Mammary epithelial cell (primary cell): Measurements from ENCODE around the gene RTN4.

Source experiments
- EZH2 ChIP-seq: IDR thresholded peaks from 2 replicates; pipeline ENCODE4 v1.6.1; 2012; ENCODE audit warnings: low read length, inconsistent platforms, borderline replicate concordance
- TF ChIP-seq, protein P1 (sequence below), 2 donors: IDR thresholded peaks in 1 of 2; conservative IDR thresholded peaks in 1 of 2; 2 replicates each; pipeline ENCODE4 v1.5.1; 2011 to 2012; ENCODE audit warnings: inconsistent platforms in 2 of 2, low read length in 2 of 2, mild to moderate bottlenecking in 2 of 2, control low read depth in 1 of 2, low read depth in 1 of 2; ENCODE audit not compliant: insufficient read depth in 1 of 2; ENCODE audit errors: extremely low read depth in 1 of 2

DNA sequence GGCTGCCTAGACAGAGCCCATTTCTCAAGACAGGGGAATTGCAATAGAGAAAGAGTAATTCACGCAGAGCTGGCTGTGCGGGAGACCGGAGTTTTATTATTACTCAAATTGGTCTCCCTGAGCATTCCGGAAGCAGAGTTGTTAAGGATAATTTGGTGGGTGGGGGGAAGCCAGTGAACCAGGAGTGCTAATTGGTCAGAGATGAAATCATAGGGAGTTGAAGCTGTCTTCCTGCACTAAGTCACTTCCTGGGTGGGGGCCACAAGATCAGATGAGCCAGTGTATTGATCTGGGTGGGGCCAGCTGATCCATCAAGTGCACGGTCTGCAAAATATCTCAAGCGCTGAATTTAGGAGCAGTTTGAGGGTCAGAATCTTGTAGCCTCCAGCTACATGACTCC, 84.8 kb downstream of the RTN4 start:
- TF ChIP-seq, protein P1, sequence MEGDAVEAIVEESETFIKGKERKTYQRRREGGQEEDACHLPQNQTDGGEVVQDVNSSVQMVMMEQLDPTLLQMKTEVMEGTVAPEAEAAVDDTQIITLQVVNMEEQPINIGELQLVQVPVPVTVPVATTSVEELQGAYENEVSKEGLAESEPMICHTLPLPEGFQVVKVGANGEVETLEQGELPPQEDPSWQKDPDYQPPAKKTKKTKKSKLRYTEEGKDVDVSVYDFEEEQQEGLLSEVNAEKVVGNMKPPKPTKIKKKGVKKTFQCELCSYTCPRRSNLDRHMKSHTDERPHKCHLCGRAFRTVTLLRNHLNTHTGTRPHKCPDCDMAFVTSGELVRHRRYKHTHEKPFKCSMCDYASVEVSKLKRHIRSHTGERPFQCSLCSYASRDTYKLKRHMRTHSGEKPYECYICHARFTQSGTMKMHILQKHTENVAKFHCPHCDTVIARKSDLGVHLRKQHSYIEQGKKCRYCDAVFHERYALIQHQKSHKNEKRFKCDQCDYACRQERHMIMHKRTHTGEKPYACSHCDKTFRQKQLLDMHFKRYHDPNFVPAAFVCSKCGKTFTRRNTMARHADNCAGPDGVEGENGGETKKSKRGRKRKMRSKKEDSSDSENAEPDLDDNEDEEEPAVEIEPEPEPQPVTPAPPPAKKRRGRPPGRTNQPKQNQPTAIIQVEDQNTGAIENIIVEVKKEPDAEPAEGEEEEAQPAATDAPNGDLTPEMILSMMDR (conservative IDR thresholded peaks at IDR 0.05 in 1 of 2, IDR thresholded peaks at IDR 0.05 in 1 of 2; ENCODE audit: extremely low read depth in 1 of 2, insufficient read depth in 1 of 2, low read depth in 1 of 2, low read length in 2 of 2): no peak
- TF ChIP-seq EZH2: no peak
